DND-41 (cell line): ENCODE results near the gene ADAMTSL5.

Experiments used
- ATAC-seq: fragments of 200-7000 bp; cut with Tn5 transposase; 3 replicates; pipeline ENCODE4 v1.9.1; 2021; ENCODE audit warnings: low read depth; ENCODE audit not compliant: insufficient read depth
- DNase-seq: peaks from one replicate; pipeline ENCODE4 v3.0.0-alpha.2; 2020
- H2AFZ ChIP-seq: 2 replicates; pipeline ENCODE4 v1.6.0; 2012; ENCODE audit warnings: low read depth, low read length
- H3K27ac ChIP-seq: 2 replicates; pipeline ENCODE4 v1.5.1; 2012; ENCODE audit warnings: low read length, inconsistent platforms
- H3K27me3 ChIP-seq: fragments of 200-600 bp; sonication (generic); 2 replicates; pipeline ENCODE4 v1.6.0; 2012; ENCODE audit warnings: low read length, mild to moderate bottlenecking, inconsistent platforms; ENCODE audit not compliant: insufficient read depth, poor library complexity
- H3K36me3 ChIP-seq: 2 replicates; pipeline ENCODE4 v1.5.1; 2012; ENCODE audit warnings: low read length, inconsistent platforms; ENCODE audit not compliant: insufficient read depth
- H3K4me1 ChIP-seq: 2 replicates; pipeline ENCODE4 v1.5.1; 2012; ENCODE audit warnings: mild to moderate bottlenecking, low read length; ENCODE audit not compliant: insufficient read depth
- H3K4me2 ChIP-seq: 2 replicates; pipeline ENCODE4 v1.6.0; 2012; ENCODE audit warnings: mild to moderate bottlenecking, moderate library complexity, low read length, inconsistent platforms; ENCODE audit not compliant: insufficient read depth
- H3K4me3 ChIP-seq, 2 experiments: fragments of 200-600 bp in 1 of 2; shearing (Covaris generic) in 1 of 2; 2 replicates each; pipeline ENCODE4 v1.5.1; 2012 to 2016; ENCODE audit warnings: inconsistent platforms in 2 of 2, low read length in 2 of 2, mild to moderate bottlenecking in 2 of 2, low read depth in 1 of 2, moderate library complexity in 1 of 2
- H3K79me2 ChIP-seq: 2 replicates; pipeline ENCODE4 v1.6.0; 2012; ENCODE audit warnings: low read length, inconsistent platforms; ENCODE audit not compliant: insufficient read depth
- H3K9ac ChIP-seq: 2 replicates; pipeline ENCODE4 v1.6.0; 2012; ENCODE audit warnings: low read depth, mild to moderate bottlenecking, inconsistent platforms, low read length, moderate library complexity
- H3K9me3 ChIP-seq: 2 replicates; pipeline ENCODE4 v1.5.1; 2012; ENCODE audit warnings: low read length, moderate library complexity, mild to moderate bottlenecking, inconsistent platforms; ENCODE audit not compliant: insufficient read depth, severe bottlenecking
- H4K20me1 ChIP-seq: 2 replicates; pipeline ENCODE4 v1.6.0; 2012; ENCODE audit warnings: low read length; ENCODE audit not compliant: insufficient read depth
- EZH2 ChIP-seq: IDR thresholded peaks from 3 replicates; pipeline ENCODE4 v1.6.1; 2012; ENCODE audit warnings: borderline replicate concordance, low read depth, mild to moderate bottlenecking, moderate library complexity, low read length, inconsistent platforms; ENCODE audit not compliant: severe bottlenecking
- TF ChIP-seq, protein P1 (sequence below): IDR thresholded peaks from 2 replicates; pipeline ENCODE4 v1.5.1; 2012; ENCODE audit warnings: borderline replicate concordance, low read length, moderate library complexity, mild to moderate bottlenecking; ENCODE audit not compliant: poor library complexity, severe bottlenecking; ENCODE audit errors: extremely low read depth

The ADAMTSL5 gene

DNA sequence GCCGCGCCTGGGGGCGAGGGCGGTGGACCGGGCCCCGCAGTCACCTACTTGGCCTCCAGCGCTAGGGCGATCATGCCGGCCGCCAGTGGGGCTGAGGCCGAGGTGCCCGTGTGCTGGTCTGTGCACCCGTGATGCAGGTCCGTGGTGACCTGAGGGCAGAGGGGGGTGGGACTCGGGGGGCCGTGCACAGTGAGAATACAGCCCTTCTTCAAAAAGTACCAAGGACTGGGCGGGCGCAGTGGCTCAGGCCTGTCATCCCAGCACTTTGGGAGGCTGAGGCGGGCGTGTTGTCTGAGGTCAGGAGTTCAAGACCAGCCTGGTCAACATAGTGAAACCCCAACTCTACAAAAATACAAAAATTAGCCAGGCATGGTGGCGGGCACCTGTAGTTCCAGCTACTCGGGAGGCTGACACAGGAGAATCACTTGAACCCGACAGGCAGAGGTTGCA is 28.8 kb downstream of the ADAMTSL5 start:
- H3K4me2 ChIP-seq = no peak overlapping the region
- H3K4me1 ChIP-seq = peaks cover 12% of the 10 kb centered on the region
- H3K9me3 ChIP-seq = no peaks in the 10 kb centered on the region
- ATAC-seq (no peak), DNase-seq (no peak)
- H3K79me2 ChIP-seq = peaks cover under 1% of the 10 kb centered on the region
- H3K36me3 ChIP-seq = no peaks in the 10 kb centered on the region
- no peak overlapping the region for H2AFZ ChIP-seq
- H3K27me3 ChIP-seq = no peaks in the 10 kb centered on the region
- TF ChIP-seq, protein P1, sequence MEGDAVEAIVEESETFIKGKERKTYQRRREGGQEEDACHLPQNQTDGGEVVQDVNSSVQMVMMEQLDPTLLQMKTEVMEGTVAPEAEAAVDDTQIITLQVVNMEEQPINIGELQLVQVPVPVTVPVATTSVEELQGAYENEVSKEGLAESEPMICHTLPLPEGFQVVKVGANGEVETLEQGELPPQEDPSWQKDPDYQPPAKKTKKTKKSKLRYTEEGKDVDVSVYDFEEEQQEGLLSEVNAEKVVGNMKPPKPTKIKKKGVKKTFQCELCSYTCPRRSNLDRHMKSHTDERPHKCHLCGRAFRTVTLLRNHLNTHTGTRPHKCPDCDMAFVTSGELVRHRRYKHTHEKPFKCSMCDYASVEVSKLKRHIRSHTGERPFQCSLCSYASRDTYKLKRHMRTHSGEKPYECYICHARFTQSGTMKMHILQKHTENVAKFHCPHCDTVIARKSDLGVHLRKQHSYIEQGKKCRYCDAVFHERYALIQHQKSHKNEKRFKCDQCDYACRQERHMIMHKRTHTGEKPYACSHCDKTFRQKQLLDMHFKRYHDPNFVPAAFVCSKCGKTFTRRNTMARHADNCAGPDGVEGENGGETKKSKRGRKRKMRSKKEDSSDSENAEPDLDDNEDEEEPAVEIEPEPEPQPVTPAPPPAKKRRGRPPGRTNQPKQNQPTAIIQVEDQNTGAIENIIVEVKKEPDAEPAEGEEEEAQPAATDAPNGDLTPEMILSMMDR = no peak
- TF ChIP-seq EZH2 = no peak
- no peak overlapping the region for H3K27ac ChIP-seq
- no peak overlapping the region for H3K9ac ChIP-seq
- H3K4me3 ChIP-seq = no peak overlapping the region
- no peaks in the 10 kb centered on the region for H4K20me1 ChIP-seq

DNA sequence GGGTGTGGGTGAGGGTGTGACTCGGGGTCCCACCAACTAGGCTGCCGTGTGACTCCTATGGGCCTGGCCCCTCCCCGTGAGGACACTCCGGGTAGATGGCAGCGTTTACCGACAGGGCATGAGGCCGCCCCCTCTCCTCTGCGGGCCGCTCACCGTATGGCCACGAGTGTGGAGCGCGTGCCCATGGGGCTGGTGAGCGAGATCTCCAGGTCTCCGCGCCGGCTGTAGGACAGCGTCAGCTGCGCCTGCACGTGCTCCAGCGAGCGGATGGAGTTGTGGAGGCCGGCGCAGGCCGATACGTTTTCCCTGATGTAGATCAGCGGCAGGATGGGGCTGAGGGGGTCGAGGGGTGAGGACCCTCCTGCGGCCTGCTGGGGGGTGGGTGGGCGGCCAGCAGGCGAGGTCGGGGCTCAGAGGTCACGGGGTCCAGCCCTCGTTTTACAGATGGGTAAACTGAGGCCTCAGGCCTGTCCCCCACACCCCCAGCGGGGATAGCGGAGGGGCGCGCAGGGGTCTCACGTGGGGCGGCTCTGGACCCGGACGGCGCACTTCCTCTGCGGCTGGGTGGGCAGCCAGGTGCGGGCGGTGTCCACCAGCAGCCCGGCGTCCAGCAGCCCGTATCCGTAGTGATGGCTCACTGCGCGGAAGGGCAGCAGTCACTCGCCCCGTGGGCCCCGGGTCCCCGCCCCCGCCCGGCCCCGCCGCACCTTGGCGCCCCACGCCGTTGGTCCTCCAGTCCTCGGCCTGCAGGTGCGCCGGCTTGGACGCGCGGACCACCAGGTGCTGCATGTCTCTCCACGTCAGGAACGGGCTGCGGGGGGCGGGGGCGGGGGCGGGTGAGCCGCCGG is 29.5 kb downstream of the ADAMTSL5 start:
- H3K4me3 ChIP-seq = no peak overlapping the region
- TF ChIP-seq, protein P1 = no peak
- no peak for TF ChIP-seq EZH2
- peaks cover 7% of the 10 kb centered on the region for H3K79me2 ChIP-seq
- H3K9me3 ChIP-seq = no peaks in the 10 kb centered on the region
- ATAC-seq (no peak), DNase-seq (no peak)
- H3K27ac ChIP-seq = no peak overlapping the region
- peaks cover 9% of the 10 kb centered on the region for H3K4me1 ChIP-seq
- no peak overlapping the region for H3K9ac ChIP-seq
- H3K36me3 ChIP-seq = no peaks in the 10 kb centered on the region; the same call in 1 of the 2 replicates
- peaks cover 3% of the 10 kb centered on the region; the same call in 1 of the 2 replicates for H4K20me1 ChIP-seq
- H2AFZ ChIP-seq = no peak overlapping the region
- H3K27me3 ChIP-seq = no peaks in the 10 kb centered on the region
- H3K4me2 ChIP-seq = no peak overlapping the region

DNA sequence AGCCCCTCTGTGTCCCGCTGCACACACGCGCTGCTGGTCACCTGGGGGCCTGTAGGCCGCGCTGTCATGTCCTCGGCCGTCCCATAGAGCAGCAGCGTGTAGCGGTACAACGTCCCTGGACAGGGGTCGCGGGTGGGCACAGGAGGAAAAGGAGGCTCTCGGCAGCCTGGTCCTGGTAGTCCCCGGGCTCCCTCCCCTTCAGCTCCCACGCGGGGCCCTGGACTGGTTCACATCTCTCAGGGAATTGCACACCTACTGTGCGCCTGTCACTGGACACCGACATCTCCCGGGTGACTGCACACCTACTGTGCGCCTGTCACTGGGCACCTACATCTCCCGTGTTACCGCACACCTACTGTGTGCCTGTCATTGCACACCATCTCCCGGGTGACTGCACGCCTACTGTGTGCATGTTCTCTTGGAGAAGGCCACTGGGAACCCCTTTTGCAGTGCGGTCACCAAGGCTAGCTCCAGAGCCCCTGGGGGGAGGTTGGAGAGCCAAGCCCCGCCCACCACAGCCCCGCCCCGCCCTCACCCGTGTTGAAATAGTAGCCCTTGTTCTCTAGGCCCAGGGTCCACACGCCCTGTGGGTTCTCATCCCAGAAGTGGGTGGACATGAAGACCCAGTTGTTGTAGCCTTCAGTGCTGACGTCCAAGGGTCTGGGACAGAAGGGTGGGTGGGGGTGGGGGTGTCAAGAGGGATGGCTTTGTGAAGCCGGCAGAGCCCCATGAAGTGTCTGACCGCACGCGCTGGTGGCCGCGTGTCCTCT is 30.3 kb downstream of the ADAMTSL5 start:
- peaks cover 8% of the 10 kb centered on the region for H4K20me1 ChIP-seq
- no peak overlapping the region for H3K4me2 ChIP-seq
- no peak overlapping the region for H3K9ac ChIP-seq
- H3K79me2 ChIP-seq = peaks cover 15% of the 10 kb centered on the region
- no peak overlapping the region for H3K4me3 ChIP-seq
- DNase-seq (no peak), ATAC-seq (no peak)
- H3K9me3 ChIP-seq = no peaks in the 10 kb centered on the region
- TF ChIP-seq, protein P1 = no peak
- no peak for TF ChIP-seq EZH2
- H3K27ac ChIP-seq = no peak overlapping the region
- H3K36me3 ChIP-seq = peaks cover under 1% of the 10 kb centered on the region; the same call in 1 of the 2 replicates
- H3K4me1 ChIP-seq = peaks cover 17% of the 10 kb centered on the region
- H2AFZ ChIP-seq = no peak overlapping the region
- no peaks in the 10 kb centered on the region for H3K27me3 ChIP-seq
